Stimulated activated naive CD4-positive, alpha-beta T cell (primary cell): ENCODE results near the gene SNAP29.
A peak's percentile ranks its signal among the peaks of the same experiment; 100 is the strongest.
"Not testable (repeated sequence)": the region's sequence is repeated elsewhere in the genome, so short reads cannot be mapped to it uniquely, and the experiment has no call there.

Experiments
- DNase-seq, 6 experiments: peaks; one replicate each; lab custom pipeline; 2025; lab: John Stamatoyannopoulos, UW

The SNAP29 gene

GRCh38 chr22:20901093-20902033, 42.6 kb downstream of the SNAP29 start:
- not testable (repeated sequence) for DNase-seq

- DNase-seq: no peak
Measured at GRCh38 chr22:20903093-20903492, 44.3 kb downstream of the SNAP29 start.

- DNase-seq: no peak
Measured at GRCh38 chr22:20904008-20904979, 45.5 kb downstream of the SNAP29 start.

- no peak for DNase-seq
Measured at GRCh38 chr22:20904980-20905355, 46.2 kb downstream of the SNAP29 start.

- no peak for DNase-seq
Measured at GRCh38 chr22:20905415-20906386, 46.9 kb downstream of the SNAP29 start.

- DNase-seq: no peak
Measured at GRCh38 chr22:20906387-20906767, 47.6 kb downstream of the SNAP29 start.

- DNase-seq: not testable (repeated sequence)
Measured at GRCh38 chr22:20908717-20909116, 49.9 kb downstream of the SNAP29 start.

- DNase-seq: no peak
Measured at GRCh38 chr22:20909543-20910303, 50.9 kb downstream of the SNAP29 start.

- DNase-seq: no peak
Measured at GRCh38 chr22:20912494-20912893, 53.7 kb downstream of the SNAP29 start.

GRCh38 chr22:20916916-20917810, 58.4 kb downstream of the SNAP29 start, which contains the start of gene CRKL:
Gene CRKL, plus strand, starts transcription at chr22:20917407. Its CDS starts 528 bp downstream, at chr22:20917935.
- peak; percentile 89 to 96 (median 93) for DNase-seq

- no peak for DNase-seq
Measured at GRCh38 chr22:20918663-20919218, 59.9 kb downstream of the SNAP29 start.

- DNase-seq: no peak
Measured at GRCh38 chr22:20919718-20920117, 60.9 kb downstream of the SNAP29 start.

GRCh38 chr22:20920881-20921203, 62.0 kb downstream of the SNAP29 start:
- no peak for DNase-seq

GRCh38 chr22:20922141-20922751, 63.4 kb downstream of the SNAP29 start:
- no peak for DNase-seq

GRCh38 chr22:20926243-20926642, 67.4 kb downstream of the SNAP29 start:
- no peak for DNase-seq

- no peak for DNase-seq
Measured at GRCh38 chr22:20927940-20928572, 69.2 kb downstream of the SNAP29 start.

GRCh38 chr22:20928573-20928967, 69.8 kb downstream of the SNAP29 start:
- no peak for DNase-seq

GRCh38 chr22:20930004-20930403, 71.2 kb downstream of the SNAP29 start:
- DNase-seq: no peak
